ENCODE results near the gene JHY.

JHY gene

GRCh38 chr11:122872046-122872445 lies 10.5 kb upstream of the JHY start:
- DNase-seq (ENCODE audit: low spot score): no peak

GRCh38 chr11:122874991-122875390 lies 7.6 kb upstream of the JHY start:
- DNase-seq (ENCODE audit: low spot score): no peak

- no peak for DNase-seq (ENCODE audit: low spot score)
Observed at GRCh38 chr11:122877732-122878131, 4.8 kb upstream of the JHY start.

GRCh38 chr11:122879785-122880184 lies 2.8 kb upstream of the JHY start:
- DNase-seq (ENCODE audit: low spot score): no peak

GRCh38 chr11:122882857-122883645 lies 492 bp downstream of the JHY start:
- peak; percentile 76 for DNase-seq (ENCODE audit: low spot score)

GRCh38 chr11:122883646-122883979 lies 1.1 kb downstream of the JHY start:
- DNase-seq (ENCODE audit: low spot score): no peak

GRCh38 chr11:122888162-122888561 lies 5.6 kb downstream of the JHY start:
- DNase-seq (ENCODE audit: low spot score): no peak

- peak; percentile 97 for DNase-seq (ENCODE audit: low spot score)
Observed at GRCh38 chr11:122893131-122893530, 10.6 kb downstream of the JHY start.

- DNase-seq (ENCODE audit: low spot score): no peak
Observed at GRCh38 chr11:122895563-122895962, 13.0 kb downstream of the JHY start.

- peak; percentile 67 for DNase-seq (ENCODE audit: low spot score)
Observed at GRCh38 chr11:122897606-122898210, 15.1 kb downstream of the JHY start.

- DNase-seq (ENCODE audit: low spot score): no peak
Observed at GRCh38 chr11:122898799-122899198, 16.2 kb downstream of the JHY start.

- no peak for DNase-seq (ENCODE audit: low spot score)
Observed at GRCh38 chr11:122900587-122901202, 18.1 kb downstream of the JHY start.

GRCh38 chr11:122902951-122903350 lies 20.4 kb downstream of the JHY start:
- no peak for DNase-seq (ENCODE audit: low spot score)

GRCh38 chr11:122910775-122911174 lies 28.2 kb downstream of the JHY start:
- DNase-seq (ENCODE audit: low spot score): peak; percentile 47

- DNase-seq (ENCODE audit: low spot score): peak; percentile 57
Observed at GRCh38 chr11:122917311-122917710, 34.8 kb downstream of the JHY start.

GRCh38 chr11:122918734-122919133 lies 36.2 kb downstream of the JHY start:
- DNase-seq (ENCODE audit: low spot score): no peak

- DNase-seq (ENCODE audit: low spot score): no peak
Observed at GRCh38 chr11:122920579-122920978, 38.0 kb downstream of the JHY start.

- peak; percentile 9 for DNase-seq (ENCODE audit: low spot score)
Observed at GRCh38 chr11:122922893-122923292, 40.3 kb downstream of the JHY start.

GRCh38 chr11:122923302-122923701 lies 40.7 kb downstream of the JHY start:
- no peak for DNase-seq (ENCODE audit: low spot score)

GRCh38 chr11:122931510-122931909 lies 49.0 kb downstream of the JHY start:
- DNase-seq (ENCODE audit: low spot score): no peak

- no peak for DNase-seq (ENCODE audit: low spot score)
Observed at GRCh38 chr11:122933416-122933815, 50.9 kb downstream of the JHY start.

- no peak for DNase-seq (ENCODE audit: low spot score)
Observed at GRCh38 chr11:122937983-122938382, 55.4 kb downstream of the JHY start.

GRCh38 chr11:122938557-122938956 lies 56.0 kb downstream of the JHY start:
- DNase-seq (ENCODE audit: low spot score): no peak
